Sigmoid colon (tissue), 4 donors: ENCODE measurements around the gene IMMP2L.

Experiments
- POLR2AphosphoS5 ChIP-seq, 4 donors: sonication (generic); formaldehyde crosslinking; IDR thresholded peaks; one replicate each; pipeline ENCODE4 v1.6.1; 2017; ENCODE audit warnings: antibody characterized with exemption in 4 of 4
- TF ChIP-seq, protein P1 (sequence below), 4 experiments: fragments of 450-650 bp in 3 of 4; fragments of 200-600 bp in 1 of 4; IDR thresholded peaks; one replicate each; pipeline ENCODE4 v1.5.1; 2016 to 2019; ENCODE audit warnings: antibody characterized with exemption in 4 of 4, mild to moderate bottlenecking in 3 of 4, moderate library complexity in 2 of 4

- TF ChIP-seq, protein P1, sequence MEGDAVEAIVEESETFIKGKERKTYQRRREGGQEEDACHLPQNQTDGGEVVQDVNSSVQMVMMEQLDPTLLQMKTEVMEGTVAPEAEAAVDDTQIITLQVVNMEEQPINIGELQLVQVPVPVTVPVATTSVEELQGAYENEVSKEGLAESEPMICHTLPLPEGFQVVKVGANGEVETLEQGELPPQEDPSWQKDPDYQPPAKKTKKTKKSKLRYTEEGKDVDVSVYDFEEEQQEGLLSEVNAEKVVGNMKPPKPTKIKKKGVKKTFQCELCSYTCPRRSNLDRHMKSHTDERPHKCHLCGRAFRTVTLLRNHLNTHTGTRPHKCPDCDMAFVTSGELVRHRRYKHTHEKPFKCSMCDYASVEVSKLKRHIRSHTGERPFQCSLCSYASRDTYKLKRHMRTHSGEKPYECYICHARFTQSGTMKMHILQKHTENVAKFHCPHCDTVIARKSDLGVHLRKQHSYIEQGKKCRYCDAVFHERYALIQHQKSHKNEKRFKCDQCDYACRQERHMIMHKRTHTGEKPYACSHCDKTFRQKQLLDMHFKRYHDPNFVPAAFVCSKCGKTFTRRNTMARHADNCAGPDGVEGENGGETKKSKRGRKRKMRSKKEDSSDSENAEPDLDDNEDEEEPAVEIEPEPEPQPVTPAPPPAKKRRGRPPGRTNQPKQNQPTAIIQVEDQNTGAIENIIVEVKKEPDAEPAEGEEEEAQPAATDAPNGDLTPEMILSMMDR (IDR thresholded peaks at IDR 0.05), result no peak
- no peak for TF ChIP-seq POLR2AphosphoS5 (IDR thresholded peaks at IDR 0.05)
Observed at GRCh38 chr7:111068618-111069017, 493.7 kb downstream of the IMMP2L start.
